ENCODE data around the gene ASCC3.

The ASCC3 gene

DNA sequence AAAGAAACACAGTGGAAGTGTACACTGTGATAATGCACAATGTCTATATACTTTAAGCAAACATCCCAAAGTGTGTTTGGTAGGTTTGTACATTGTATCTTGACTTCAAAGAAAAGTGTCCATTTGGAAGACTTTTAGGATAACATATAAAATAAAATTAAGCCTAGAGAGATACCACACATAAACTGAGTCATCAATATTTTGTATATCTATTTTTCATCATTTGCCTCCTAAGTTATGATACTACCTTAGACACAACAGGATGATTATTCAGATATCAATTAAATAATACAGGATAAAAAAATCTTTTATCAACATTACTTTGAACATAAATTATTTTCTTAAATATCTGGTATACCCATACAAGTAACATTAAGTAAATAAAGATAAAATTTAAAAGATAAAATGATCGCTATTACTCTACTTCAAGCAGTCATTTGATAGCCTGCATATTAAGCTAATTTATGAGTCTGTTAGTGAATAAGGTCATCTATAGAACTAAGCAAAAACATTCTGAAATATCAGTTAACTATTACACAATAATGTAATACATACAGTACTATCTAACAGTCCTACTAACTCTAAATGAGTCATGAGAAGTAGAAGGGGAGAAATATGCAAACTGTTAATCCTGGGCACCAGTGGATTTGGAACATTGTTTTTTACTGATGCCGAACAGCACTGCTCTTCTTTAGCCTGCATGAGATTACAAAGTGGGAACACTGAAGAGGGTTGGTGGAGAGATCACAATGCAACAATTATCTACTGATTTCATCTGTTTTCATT lies 258.0 kb downstream of the ASCC3 start:
- TF ChIP-seq, protein P1, sequence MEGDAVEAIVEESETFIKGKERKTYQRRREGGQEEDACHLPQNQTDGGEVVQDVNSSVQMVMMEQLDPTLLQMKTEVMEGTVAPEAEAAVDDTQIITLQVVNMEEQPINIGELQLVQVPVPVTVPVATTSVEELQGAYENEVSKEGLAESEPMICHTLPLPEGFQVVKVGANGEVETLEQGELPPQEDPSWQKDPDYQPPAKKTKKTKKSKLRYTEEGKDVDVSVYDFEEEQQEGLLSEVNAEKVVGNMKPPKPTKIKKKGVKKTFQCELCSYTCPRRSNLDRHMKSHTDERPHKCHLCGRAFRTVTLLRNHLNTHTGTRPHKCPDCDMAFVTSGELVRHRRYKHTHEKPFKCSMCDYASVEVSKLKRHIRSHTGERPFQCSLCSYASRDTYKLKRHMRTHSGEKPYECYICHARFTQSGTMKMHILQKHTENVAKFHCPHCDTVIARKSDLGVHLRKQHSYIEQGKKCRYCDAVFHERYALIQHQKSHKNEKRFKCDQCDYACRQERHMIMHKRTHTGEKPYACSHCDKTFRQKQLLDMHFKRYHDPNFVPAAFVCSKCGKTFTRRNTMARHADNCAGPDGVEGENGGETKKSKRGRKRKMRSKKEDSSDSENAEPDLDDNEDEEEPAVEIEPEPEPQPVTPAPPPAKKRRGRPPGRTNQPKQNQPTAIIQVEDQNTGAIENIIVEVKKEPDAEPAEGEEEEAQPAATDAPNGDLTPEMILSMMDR (conservative IDR thresholded peaks at IDR 0.05) = no peak
- no peak overlapping the region for H3K27ac ChIP-seq

DNA sequence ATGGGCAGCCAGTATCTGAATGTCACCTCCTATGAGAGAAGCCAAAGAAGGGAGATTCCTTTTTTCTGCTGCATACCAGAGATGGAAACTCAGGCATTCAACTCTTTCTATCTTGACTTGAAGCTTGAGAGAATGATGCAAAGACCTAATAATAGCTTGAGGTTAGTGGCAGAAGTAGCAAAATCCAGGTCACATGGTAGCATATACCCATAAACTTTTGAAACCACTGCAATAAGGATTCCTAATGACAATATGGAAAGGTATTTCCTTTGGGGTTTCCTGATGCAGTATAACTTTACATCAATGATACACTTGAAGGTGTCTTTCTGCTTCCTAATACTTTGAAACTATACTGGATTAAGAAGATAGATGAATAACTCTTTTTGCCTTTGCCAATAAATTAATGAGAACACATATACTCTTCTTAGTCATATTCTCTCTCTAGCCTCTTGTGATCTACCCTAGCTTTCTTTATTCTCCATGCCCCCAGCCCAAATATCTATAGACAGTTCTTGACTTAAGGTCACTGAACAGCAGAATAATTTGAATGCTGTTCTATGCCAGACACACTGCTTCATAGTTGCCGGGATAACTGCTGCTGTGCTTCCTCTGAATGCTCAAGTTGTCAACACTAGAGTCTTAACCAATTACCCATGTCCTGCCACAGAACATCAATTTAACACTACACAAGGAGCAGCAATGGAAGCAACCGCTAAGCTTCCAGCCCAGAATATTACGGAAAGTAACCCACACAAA lies 260.9 kb downstream of the ASCC3 start:
- TF ChIP-seq, protein P1 (conservative IDR thresholded peaks at IDR 0.05) = no peak
- H3K27ac ChIP-seq = no peak overlapping the region

DNA sequence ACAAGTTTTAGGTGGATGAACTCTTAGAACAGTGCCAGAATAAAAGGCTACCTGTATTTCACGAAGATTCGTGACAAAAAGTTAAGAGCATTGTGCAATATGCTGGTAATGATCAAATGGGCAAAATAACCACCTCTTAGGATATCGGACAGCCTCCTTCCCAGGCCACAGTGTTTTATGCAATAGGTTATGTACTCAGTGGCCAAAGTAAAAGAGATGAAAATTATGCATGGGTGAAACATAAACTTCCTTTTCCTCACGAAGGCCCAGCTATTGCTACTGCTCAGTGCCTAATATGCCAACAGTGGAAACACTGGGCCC lies 262.8 kb downstream of the ASCC3 start:
- TF ChIP-seq, protein P1 (conservative IDR thresholded peaks at IDR 0.05) = no peak
- no peak overlapping the region for H3K27ac ChIP-seq

DNA sequence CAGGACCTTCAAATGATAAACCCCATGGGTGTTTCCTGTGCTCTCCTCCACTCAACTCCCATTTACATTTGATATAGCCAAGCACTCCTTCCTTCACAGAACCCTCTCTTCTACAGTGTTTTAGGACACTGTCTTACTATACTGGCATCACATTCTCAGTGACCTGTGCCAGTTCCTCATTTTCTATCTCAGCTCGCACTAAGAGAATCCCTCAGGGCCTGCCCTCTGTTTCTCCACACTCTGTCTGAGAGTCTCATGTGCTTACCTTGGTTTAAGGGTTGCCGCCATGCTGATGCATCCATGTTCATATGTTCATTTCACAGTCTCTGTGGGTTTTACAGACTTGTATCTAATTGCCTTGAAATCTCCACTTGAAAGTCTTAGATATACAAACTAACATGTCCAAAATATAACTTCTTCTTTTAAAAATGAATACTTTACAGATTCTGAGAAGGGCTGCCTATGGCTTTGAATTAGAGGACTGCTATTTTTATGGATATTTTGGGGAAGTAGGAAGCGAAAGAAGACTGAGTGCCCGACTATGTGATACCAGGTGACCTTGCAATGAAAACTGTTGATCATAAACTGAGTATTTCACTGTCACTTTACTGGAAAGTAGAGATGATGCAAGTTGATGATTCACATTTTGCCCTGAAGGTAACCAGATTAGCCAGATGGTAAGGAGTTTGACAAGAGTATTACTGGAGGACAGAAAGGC lies 263.3 kb downstream of the ASCC3 start:
- H3K27ac ChIP-seq = no peak overlapping the region
- TF ChIP-seq, protein P1 (conservative IDR thresholded peaks at IDR 0.05) = no peak

DNA sequence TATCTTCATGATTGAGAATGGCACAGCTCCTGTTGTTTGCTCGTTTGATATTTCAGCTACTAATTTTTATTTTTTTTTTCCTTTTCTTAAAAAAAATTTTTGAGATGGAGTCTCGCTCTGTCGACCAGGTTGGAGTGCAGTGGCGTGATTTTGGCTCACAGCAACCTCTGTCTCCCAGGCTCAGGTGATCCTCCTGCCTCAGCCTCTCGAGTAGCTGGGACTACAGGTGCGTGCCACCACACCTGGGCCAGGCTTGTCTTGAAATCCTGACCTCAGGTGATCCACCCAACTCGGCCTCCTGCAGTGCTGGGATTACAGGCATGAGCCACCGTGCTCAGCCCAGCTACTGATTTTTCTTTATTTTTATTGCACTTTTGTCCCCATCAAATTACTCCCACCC lies 266.2 kb downstream of the ASCC3 start:
- TF ChIP-seq, protein P1 (conservative IDR thresholded peaks at IDR 0.05) = no peak
- no peak overlapping the region for H3K27ac ChIP-seq

DNA sequence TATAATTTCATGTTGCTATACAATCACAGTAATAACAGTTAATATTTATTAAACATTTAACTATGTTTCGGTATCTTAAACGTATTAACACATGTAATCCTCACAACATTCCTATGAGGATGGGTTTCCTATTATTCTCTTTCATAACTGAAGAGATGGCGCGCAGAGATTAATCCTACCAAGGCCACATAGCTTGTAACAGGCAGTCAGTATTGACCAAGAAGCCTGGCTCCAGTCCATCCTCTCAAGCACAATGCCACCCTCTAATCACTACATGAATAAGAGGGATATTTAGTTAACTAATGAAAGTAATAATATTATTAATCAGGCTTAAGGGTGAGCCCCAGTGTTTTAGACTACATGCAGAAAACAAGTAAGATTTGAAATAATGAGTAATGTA lies 266.7 kb downstream of the ASCC3 start:
- TF ChIP-seq, protein P1 (conservative IDR thresholded peaks at IDR 0.05) = no peak
- no peak overlapping the region for H3K27ac ChIP-seq

DNA sequence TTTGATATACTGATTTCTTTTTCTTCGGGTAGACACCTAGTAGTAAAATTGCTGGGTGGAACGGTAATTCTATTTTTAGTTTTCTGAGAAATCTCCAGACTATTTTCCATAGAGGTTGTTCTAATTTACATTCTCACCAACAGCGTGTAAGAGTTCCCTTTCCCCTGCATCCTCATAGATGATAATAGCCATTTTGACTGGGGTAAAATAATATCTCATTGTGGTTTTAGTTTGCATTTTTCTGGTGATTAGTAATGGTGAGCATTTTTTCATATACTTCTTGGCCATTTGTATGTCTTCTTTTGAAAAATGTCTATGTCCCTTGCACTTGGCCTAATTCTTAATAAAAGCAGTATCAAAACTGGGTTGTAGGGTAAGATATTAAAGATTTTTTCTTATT lies 267.5 kb downstream of the ASCC3 start:
- TF ChIP-seq, protein P1 (conservative IDR thresholded peaks at IDR 0.05) = no peak
- no peak overlapping the region for H3K27ac ChIP-seq
